Neural progenitor cell (in vitro differentiated cells): ENCODE measurements around the gene RBMX2.

Source experiments
- EZH2 ChIP-seq: fragments of 200-600 bp; sonication (generic); IDR thresholded peaks from 2 replicates; pipeline ENCODE4 v1.6.1; 2017; ENCODE audit warnings: antibody characterized with exemption, mild to moderate bottlenecking, moderate library complexity
- TF ChIP-seq, protein P1 (sequence below): fragments of 200-600 bp; sonication (generic); IDR thresholded peaks from 2 replicates; pipeline ENCODE4 v1.5.1; 2017; ENCODE audit warnings: antibody characterized with exemption, mild to moderate bottlenecking

DNA sequence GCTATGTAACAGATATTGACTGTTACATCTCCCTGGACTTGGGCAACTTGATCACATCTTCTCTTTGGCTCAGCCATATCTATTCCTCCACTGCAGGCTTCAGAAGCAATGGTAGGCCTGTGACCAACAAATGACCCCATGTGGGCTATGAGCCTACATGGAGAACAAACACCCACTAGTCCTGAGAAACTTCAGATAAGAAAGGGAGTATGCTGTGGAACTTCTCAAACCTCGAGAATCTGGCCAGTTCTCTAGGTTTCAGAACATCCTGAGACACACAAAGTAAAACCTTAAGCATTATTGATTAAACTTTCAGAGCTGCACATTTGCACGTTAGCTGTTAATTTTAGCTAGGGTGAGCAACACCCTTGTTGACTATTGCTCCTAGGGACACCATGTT lies 16.3 kb downstream of the RBMX2 start:
- TF ChIP-seq, protein P1, sequence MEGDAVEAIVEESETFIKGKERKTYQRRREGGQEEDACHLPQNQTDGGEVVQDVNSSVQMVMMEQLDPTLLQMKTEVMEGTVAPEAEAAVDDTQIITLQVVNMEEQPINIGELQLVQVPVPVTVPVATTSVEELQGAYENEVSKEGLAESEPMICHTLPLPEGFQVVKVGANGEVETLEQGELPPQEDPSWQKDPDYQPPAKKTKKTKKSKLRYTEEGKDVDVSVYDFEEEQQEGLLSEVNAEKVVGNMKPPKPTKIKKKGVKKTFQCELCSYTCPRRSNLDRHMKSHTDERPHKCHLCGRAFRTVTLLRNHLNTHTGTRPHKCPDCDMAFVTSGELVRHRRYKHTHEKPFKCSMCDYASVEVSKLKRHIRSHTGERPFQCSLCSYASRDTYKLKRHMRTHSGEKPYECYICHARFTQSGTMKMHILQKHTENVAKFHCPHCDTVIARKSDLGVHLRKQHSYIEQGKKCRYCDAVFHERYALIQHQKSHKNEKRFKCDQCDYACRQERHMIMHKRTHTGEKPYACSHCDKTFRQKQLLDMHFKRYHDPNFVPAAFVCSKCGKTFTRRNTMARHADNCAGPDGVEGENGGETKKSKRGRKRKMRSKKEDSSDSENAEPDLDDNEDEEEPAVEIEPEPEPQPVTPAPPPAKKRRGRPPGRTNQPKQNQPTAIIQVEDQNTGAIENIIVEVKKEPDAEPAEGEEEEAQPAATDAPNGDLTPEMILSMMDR: no peak
- TF ChIP-seq EZH2: no peak
